ENCODE data around the gene BMPER.
A peak's percentile ranks its signal among the peaks of the same experiment; 100 is the strongest.

BMPER gene

GRCh38 chr7:34025600-34025999 lies 120.3 kb downstream of the BMPER start:
- 88 to 91% methylated on average over 5 of the region's 5 CpGs for WGBS, 2 experiments (ENCODE audit: insufficient coverage in 2 of 2)
- H3K4me1 ChIP-seq (ENCODE audit: control insufficient read depth, insufficient read depth, low read length, poor library complexity, severe bottlenecking) = peaks cover 5% of the 10 kb centered on the region
- H3K27ac ChIP-seq (ENCODE audit: low read depth, low read length, severe bottlenecking) = no peak overlapping the region

GRCh38 chr7:34026481-34027190 lies 121.3 kb downstream of the BMPER start:
- H3K4me3 ChIP-seq (ENCODE audit: extremely low read depth, insufficient read depth, low read length, poor library complexity, severe bottlenecking) = no peak overlapping the region
- H3K9me3 ChIP-seq (ENCODE audit: control insufficient read depth, low read length) = no peaks in the 10 kb centered on the region
- peaks cover 23% of the 10 kb centered on the region for H3K36me3 ChIP-seq (ENCODE audit: control insufficient read depth, insufficient read depth, low read length)
- peaks cover 5% of the 10 kb centered on the region for H3K4me1 ChIP-seq (ENCODE audit: control insufficient read depth, insufficient read depth, low read length, poor library complexity, severe bottlenecking)
- WGBS, 2 experiments (ENCODE audit: insufficient coverage in 2 of 2) = 83 to 87% methylated on average over 2 to 3 of the region's 4 CpGs
- no peak overlapping the region for H3K27ac ChIP-seq (ENCODE audit: low read depth, low read length, severe bottlenecking)

More at GRCh38 chr7:34025600-34025999, 120.3 kb downstream of the BMPER start:
- no peak overlapping the region for H3K4me3 ChIP-seq (ENCODE audit: extremely low read depth, insufficient read depth, low read length, poor library complexity, severe bottlenecking)
- peaks cover 18% of the 10 kb centered on the region for H3K36me3 ChIP-seq (ENCODE audit: control insufficient read depth, insufficient read depth, low read length)
- H3K9me3 ChIP-seq (ENCODE audit: control insufficient read depth, low read length) = no peaks in the 10 kb centered on the region

DNA sequence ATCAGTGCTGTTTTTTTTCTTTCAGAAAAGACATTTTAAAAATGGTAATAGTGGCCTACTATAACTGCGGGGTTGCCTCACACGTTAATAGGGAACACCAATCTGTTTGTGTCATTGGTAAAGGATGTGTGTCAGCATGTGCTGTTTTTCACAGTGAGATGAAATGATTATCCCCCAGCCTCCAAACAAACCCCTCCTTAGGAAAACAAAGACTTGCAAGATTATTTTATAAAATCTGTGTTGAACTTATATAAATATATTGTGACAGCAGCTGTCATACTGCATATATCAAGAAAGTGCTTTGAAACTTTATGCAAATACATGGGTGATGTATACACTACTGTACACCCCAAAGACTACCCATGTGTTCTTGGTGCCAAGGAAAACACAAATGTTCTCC lies 125.8 kb downstream of the BMPER start:
- H3K36me3 ChIP-seq (ENCODE audit: control insufficient read depth, insufficient read depth, low read length) = peaks cover 27% of the 10 kb centered on the region
- H3K4me1 ChIP-seq (ENCODE audit: control insufficient read depth, insufficient read depth, low read length, poor library complexity, severe bottlenecking) = peaks cover 11% of the 10 kb centered on the region
- no peak overlapping the region for H3K27ac ChIP-seq (ENCODE audit: low read depth, low read length, severe bottlenecking)
- WGBS, 2 experiments (ENCODE audit: insufficient coverage in 2 of 2) = no CpG with 5 or more reads among the region's 2 CpGs
- H3K9me3 ChIP-seq (ENCODE audit: control insufficient read depth, low read length) = no peaks in the 10 kb centered on the region
- no peak overlapping the region for H3K4me3 ChIP-seq (ENCODE audit: extremely low read depth, insufficient read depth, low read length, poor library complexity, severe bottlenecking)

DNA sequence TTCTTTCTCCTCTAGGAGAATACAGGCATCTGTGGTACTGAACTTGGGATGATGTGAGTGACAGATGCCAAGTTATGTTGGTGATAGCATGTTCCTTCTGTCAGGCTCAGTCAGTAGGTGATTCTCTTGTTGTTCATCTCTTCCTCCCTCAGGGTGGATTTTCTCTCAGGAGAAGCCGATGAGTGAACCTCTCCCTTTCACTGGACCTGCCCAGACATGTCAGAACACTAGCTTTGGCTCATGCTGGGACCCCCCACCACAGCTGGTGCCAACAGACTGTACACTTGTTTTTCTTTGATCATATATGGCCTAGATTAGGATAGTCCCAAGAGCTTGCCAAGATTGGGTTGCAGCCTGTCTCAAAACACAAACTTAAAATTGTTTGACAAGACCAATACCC lies 129.4 kb downstream of the BMPER start:
- H3K9me3 ChIP-seq (ENCODE audit: control insufficient read depth, low read length) = no peaks in the 10 kb centered on the region
- H3K27ac ChIP-seq (ENCODE audit: low read depth, low read length, severe bottlenecking) = peak overlapping the region; percentile 30
- 100% methylated on average over 1 of the region's 1 CpG; no CpG with 5 or more reads in 1 of the 2 experiments for WGBS, 2 experiments (ENCODE audit: insufficient coverage in 2 of 2)
- H3K36me3 ChIP-seq (ENCODE audit: control insufficient read depth, insufficient read depth, low read length) = peaks cover 22% of the 10 kb centered on the region
- H3K4me1 ChIP-seq (ENCODE audit: control insufficient read depth, insufficient read depth, low read length, poor library complexity, severe bottlenecking) = peaks cover 31% of the 10 kb centered on the region
- no peak overlapping the region for H3K4me3 ChIP-seq (ENCODE audit: extremely low read depth, insufficient read depth, low read length, poor library complexity, severe bottlenecking)

- H3K4me3 ChIP-seq (ENCODE audit: extremely low read depth, insufficient read depth, low read length, poor library complexity, severe bottlenecking) = no peak overlapping the region
- peaks cover 31% of the 10 kb centered on the region for H3K4me1 ChIP-seq (ENCODE audit: control insufficient read depth, insufficient read depth, low read length, poor library complexity, severe bottlenecking)
- no peaks in the 10 kb centered on the region for H3K9me3 ChIP-seq (ENCODE audit: control insufficient read depth, low read length)
- peak overlapping the region; percentile 71 for H3K27ac ChIP-seq (ENCODE audit: low read depth, low read length, severe bottlenecking)
- 47 to 63% methylated on average over 5 of the region's 8 CpGs for WGBS, 2 experiments (ENCODE audit: insufficient coverage in 2 of 2)
- H3K36me3 ChIP-seq (ENCODE audit: control insufficient read depth, insufficient read depth, low read length) = peaks cover 12% of the 10 kb centered on the region
Measured at GRCh38 chr7:34036051-34036920, 130.9 kb downstream of the BMPER start.

DNA sequence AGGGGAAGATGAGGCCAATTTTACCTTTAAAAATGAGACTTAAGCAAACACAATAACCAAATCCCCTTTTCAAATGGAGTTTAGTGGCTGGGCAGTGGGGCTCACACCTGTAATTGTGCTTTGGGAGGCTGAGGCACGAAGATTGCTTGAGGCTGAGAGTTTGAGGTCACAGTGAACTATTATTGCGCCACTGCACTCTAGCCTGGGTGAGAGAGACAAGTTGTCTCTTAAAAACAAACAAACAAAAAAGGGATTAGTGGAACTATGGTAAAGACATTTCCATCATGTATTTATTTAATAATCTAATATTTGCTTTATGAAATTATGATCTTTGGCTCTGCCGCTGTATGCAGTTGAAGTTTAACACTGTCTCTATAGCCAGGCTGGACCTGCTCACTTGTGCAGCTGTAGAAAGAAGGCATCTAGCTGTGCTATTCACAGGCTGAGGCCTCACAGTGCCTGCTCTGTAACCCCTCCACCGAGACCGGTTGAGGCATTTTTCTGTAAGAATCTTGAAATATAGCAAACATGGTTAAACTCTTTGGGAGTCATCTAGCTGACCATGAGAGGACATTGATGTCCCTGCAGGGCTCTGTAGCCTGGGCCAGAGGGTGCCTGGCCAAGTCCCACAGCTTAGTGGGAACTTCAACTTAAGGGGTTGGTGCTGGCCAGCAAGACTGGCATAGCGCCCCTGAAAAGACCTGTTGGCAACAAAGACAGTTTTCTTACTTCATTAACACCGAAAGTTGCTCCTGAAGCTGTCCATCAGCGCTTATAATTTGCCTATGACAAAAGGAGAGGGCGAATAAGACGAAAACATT lies 131.8 kb downstream of the BMPER start:
- no peaks in the 10 kb centered on the region for H3K9me3 ChIP-seq (ENCODE audit: control insufficient read depth, low read length)
- peaks cover 38% of the 10 kb centered on the region for H3K4me1 ChIP-seq (ENCODE audit: control insufficient read depth, insufficient read depth, low read length, poor library complexity, severe bottlenecking)
- H3K27ac ChIP-seq (ENCODE audit: low read depth, low read length, severe bottlenecking) = no peak overlapping the region
- 80 to 96% methylated on average over 6 to 7 of the region's 10 CpGs for WGBS, 2 experiments (ENCODE audit: insufficient coverage in 2 of 2)
- peaks cover 12% of the 10 kb centered on the region for H3K36me3 ChIP-seq (ENCODE audit: control insufficient read depth, insufficient read depth, low read length)
- H3K4me3 ChIP-seq (ENCODE audit: extremely low read depth, insufficient read depth, low read length, poor library complexity, severe bottlenecking) = no peak overlapping the region

- Histone ChIP-seq H3K9me3 (ENCODE audit: control insufficient read depth, low read length) (no peaks in the 10 kb centered on the region), H3K36me3 (ENCODE audit: control insufficient read depth, insufficient read depth, low read length) (peaks cover 10% of the 10 kb centered on the region), H3K4me1 (ENCODE audit: control insufficient read depth, insufficient read depth, low read length, poor library complexity, severe bottlenecking) (peaks cover 43% of the 10 kb centered on the region), H3K27ac (ENCODE audit: low read depth, low read length, severe bottlenecking) (no peak overlapping the region), H3K4me3 (ENCODE audit: extremely low read depth, insufficient read depth, low read length, poor library complexity, severe bottlenecking) (no peak overlapping the region)
- 87 to 95% methylated on average over 2 to 3 of the region's 3 CpGs for WGBS, 2 experiments (ENCODE audit: insufficient coverage in 2 of 2)
Measured at GRCh38 chr7:34038816-34039470, 133.6 kb downstream of the BMPER start.

- 85 to 90% methylated on average over 2 to 4 of the region's 4 CpGs for WGBS, 2 experiments (ENCODE audit: insufficient coverage in 2 of 2)
- no peak overlapping the region for H3K27ac ChIP-seq (ENCODE audit: low read depth, low read length, severe bottlenecking)
- H3K9me3 ChIP-seq (ENCODE audit: control insufficient read depth, low read length) = no peaks in the 10 kb centered on the region
- peaks cover 19% of the 10 kb centered on the region for H3K36me3 ChIP-seq (ENCODE audit: control insufficient read depth, insufficient read depth, low read length)
- no peak overlapping the region for H3K4me3 ChIP-seq (ENCODE audit: extremely low read depth, insufficient read depth, low read length, poor library complexity, severe bottlenecking)
- peaks cover 31% of the 10 kb centered on the region for H3K4me1 ChIP-seq (ENCODE audit: control insufficient read depth, insufficient read depth, low read length, poor library complexity, severe bottlenecking)
Measured at GRCh38 chr7:34041707-34042106, 136.4 kb downstream of the BMPER start.

- 80 to 100% methylated on average over 2 of the region's 2 CpGs for WGBS, 2 experiments (ENCODE audit: insufficient coverage in 2 of 2)
- peaks cover 25% of the 10 kb centered on the region for H3K36me3 ChIP-seq (ENCODE audit: control insufficient read depth, insufficient read depth, low read length)
- H3K4me3 ChIP-seq (ENCODE audit: extremely low read depth, insufficient read depth, low read length, poor library complexity, severe bottlenecking) = no peak overlapping the region
- peaks cover 25% of the 10 kb centered on the region for H3K4me1 ChIP-seq (ENCODE audit: control insufficient read depth, insufficient read depth, low read length, poor library complexity, severe bottlenecking)
- H3K27ac ChIP-seq (ENCODE audit: low read depth, low read length, severe bottlenecking) = no peak overlapping the region
- no peaks in the 10 kb centered on the region for H3K9me3 ChIP-seq (ENCODE audit: control insufficient read depth, low read length)
Measured at GRCh38 chr7:34042406-34042805, 137.1 kb downstream of the BMPER start.
